Prostate gland (tissue), 2 donors: ENCODE results near the gene AKR1D1. TPM values are rescaled to one million over a fixed set of nuclear protein-coding genes. Genes with fewer than 3 reads are reported as not detected.

Experiments
- DNase-seq: peaks from one replicate; pipeline ENCODE4 v3.0.0-alpha.2; 2019; ENCODE audit warnings: low spot score
- H3K27ac ChIP-seq, 2 donors: fragments of 200-600 bp; sonication (generic); 2 replicates each; pipeline ENCODE4 v1.5.1; 2017 to 2019
- H3K27me3 ChIP-seq: fragments of 200-600 bp; sonication (generic); replicated peaks from 2 replicates; pipeline ENCODE4 v1.5.1; 2019; ENCODE audit not compliant: insufficient read depth
- H3K36me3 ChIP-seq, 2 donors: fragments of 200-600 bp; sonication (generic); 1 replicate in 1 of 2; 2 replicates in 1 of 2; pipeline versions ENCODE4 v1.5.1 to v1.8.1; 2017 to 2019
- H3K4me1 ChIP-seq: fragments of 200-600 bp; sonication (generic); replicated peaks from 2 replicates; pipeline ENCODE4 v1.5.1; 2019
- H3K4me3 ChIP-seq, 2 donors: fragments of 200-600 bp; sonication (generic); 2 replicates each; pipeline ENCODE4 v1.5.1; 2017 to 2019
- H3K9me3 ChIP-seq: fragments of 200-600 bp; sonication (generic); 2 replicates; pipeline ENCODE4 v1.5.1; 2017
- POLR2A ChIP-seq: fragments of 450-650 bp; IDR thresholded peaks from one replicate; pipeline ENCODE4 v1.6.1; 2016; ENCODE audit warnings: antibody characterized with exemption, mild to moderate bottlenecking
- POLR2AphosphoS5 ChIP-seq: sonication (generic); formaldehyde crosslinking; IDR thresholded peaks from one replicate; pipeline ENCODE4 v1.6.1; 2017; ENCODE audit warnings: antibody characterized with exemption
- WGBS: methylation state at CpG from one replicate; pipeline ENCODE4 v1.1.5; 2018; 5-methylcytosine and 5-hydroxymethylcytosine counted together
- intact Hi-C: fragments of 100-400 bp; cut with DNase I; formaldehyde crosslinking; loops from one replicate; pipeline ENCODE4 v1.14.2; 2022
- total RNA-seq, 2 donors: library from RNA; depleted of rRNA; stranded (reverse); fragments of >200 nt; gene quantifications; one replicate each; pipeline ENCODE4 v1.1.0, GENCODE V29; 2016
- TF ChIP-seq, protein P1 (sequence below), 4 experiments: fragments of 200-600 bp in 2 of 4; fragments of 450-650 bp in 2 of 4; sonication (generic) in 2 of 4; IDR thresholded peaks; 1 replicate in 3 of 4; 2 replicates in 1 of 4; pipeline ENCODE4 v1.5.1; 2016 to 2019; ENCODE audit warnings: antibody characterized with exemption in 4 of 4, mild to moderate bottlenecking in 2 of 4, moderate library complexity in 2 of 4

AKR1D1 gene
- total RNA-seq, 2 donors from 2014 or later: not detected

DNA sequence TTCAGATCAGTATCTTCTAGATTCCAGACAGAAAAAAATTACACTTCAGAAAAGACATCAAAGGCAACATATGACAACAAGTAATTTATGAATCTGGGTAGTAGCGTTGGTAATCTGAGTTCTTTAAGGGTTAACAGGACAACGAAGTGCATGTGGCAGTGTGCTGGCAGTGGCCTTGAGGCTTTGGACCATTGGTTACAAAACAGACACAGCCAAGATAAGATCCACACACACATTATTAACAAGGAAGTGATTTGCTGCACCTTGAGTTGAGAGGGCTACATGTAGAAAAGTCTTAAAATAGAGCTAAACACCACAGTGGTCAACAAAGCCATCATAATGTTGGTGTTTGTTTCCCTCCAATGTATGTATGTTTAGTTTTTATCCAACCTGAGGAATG, 40.6 kb downstream of the AKR1D1 start:
- intact Hi-C loops: no loop called here
- H3K27ac ChIP-seq: no peak overlapping the region
- WGBS: 59% methylated on average over 2 of the region's 2 CpGs
- no peak for DNase-seq
- H3K4me3 ChIP-seq: no peak overlapping the region
- H3K9me3 ChIP-seq: no peaks in the 10 kb centered on the region
- no peaks in the 10 kb centered on the region for H3K36me3 ChIP-seq
- H3K4me1 ChIP-seq: no peaks in the 10 kb centered on the region
- no peaks in the 10 kb centered on the region for H3K27me3 ChIP-seq
- TF ChIP-seq POLR2AphosphoS5 (no peak), POLR2A (no peak)
- TF ChIP-seq, protein P1, sequence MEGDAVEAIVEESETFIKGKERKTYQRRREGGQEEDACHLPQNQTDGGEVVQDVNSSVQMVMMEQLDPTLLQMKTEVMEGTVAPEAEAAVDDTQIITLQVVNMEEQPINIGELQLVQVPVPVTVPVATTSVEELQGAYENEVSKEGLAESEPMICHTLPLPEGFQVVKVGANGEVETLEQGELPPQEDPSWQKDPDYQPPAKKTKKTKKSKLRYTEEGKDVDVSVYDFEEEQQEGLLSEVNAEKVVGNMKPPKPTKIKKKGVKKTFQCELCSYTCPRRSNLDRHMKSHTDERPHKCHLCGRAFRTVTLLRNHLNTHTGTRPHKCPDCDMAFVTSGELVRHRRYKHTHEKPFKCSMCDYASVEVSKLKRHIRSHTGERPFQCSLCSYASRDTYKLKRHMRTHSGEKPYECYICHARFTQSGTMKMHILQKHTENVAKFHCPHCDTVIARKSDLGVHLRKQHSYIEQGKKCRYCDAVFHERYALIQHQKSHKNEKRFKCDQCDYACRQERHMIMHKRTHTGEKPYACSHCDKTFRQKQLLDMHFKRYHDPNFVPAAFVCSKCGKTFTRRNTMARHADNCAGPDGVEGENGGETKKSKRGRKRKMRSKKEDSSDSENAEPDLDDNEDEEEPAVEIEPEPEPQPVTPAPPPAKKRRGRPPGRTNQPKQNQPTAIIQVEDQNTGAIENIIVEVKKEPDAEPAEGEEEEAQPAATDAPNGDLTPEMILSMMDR (IDR thresholded peaks at IDR 0.05): no peak

DNA sequence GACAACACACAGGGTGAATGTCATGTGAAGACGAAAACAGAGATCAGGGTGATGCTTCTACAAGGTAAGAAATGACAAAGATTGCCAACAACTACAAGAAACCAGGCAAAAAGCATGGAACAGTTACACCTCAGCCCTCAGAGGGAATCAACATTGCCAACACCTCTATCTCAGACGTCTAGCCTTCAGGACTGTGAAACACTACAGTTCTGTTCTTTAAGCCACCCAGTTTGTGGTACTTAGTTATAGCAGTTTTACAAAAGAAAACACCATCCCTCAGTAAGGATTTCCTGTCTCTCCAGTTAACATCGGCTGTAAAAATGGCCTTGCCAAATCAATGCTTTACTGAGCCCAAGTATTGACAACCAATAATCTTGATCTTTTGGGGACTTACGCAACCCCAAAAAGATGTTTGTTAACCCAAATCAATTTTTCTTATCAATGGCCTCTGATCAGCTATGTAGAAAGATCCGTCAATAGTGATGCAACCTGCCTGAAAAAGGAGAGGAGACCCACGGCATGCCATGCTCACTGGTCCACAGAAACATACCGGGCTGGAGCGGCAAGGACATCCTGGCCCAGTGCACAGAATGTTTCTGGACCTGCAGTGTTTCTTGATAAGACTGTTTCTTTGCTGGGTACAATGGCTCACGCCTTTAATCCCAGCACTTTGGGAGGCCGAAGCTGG, 44.0 kb downstream of the AKR1D1 start:
- 83% methylated on average over 10 of the region's 10 CpGs for WGBS

DNA sequence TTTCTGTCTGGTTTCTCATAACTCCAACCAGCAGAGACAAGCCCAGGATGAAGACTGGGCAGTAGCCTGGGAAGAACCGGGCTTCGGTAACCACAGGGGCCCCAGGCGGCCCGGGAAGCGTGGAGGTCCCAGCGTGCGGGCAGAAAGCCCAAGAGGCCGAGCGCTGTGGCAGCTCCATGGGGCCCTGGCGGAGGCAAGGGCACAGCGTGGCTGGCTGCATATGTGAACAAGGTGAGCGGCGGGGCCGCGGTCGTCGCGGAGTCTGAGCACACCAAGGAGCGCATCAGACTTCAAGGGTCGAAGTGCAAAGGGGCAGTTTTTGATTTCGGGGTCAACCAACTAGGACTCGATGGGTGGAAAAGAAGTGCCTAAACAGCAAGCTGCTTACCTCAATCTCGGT, 45.9 kb downstream of the AKR1D1 start:
- no peak overlapping the region for H3K4me3 ChIP-seq

More for the DNA sequence above, 44.0 kb downstream of the AKR1D1 start:
- Histone ChIP-seq H3K4me1 (no peaks in the 10 kb centered on the region), H3K9me3 (no peaks in the 10 kb centered on the region), H3K4me3 (no peak overlapping the region), H3K27me3 (no peaks in the 10 kb centered on the region), H3K27ac (no peak overlapping the region), H3K36me3 (no peaks in the 10 kb centered on the region)
- no peak for DNase-seq
- no peak for TF ChIP-seq POLR2A
- TF ChIP-seq, protein P1 (IDR thresholded peaks at IDR 0.05): no peak
- TF ChIP-seq POLR2AphosphoS5: no peak
- intact Hi-C loops: no loop called here

DNA sequence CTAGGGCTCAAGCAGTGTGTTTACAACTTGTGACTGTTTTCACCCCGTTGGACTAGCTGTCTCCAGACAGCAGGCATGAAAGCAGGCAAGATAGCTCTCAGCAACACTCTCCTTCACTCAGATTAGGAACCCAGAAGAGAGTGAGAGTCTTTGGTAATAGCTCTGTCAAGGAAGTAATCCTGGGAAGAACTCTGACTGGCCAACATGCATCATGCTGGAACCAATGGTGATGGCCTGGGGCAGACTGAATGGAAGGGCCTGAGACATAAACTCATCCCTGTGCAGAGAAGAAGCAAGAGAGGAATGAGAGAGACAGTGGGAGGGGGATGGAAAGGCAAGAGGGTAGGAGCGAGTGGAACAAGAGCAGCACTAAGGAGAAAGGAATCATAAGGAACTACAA, 48.9 kb downstream of the AKR1D1 start:
- Histone ChIP-seq H3K36me3 (no peaks in the 10 kb centered on the region), H3K4me3 (no peak overlapping the region), H3K4me1 (no peaks in the 10 kb centered on the region), H3K27ac (no peak overlapping the region), H3K27me3 (no peaks in the 10 kb centered on the region), H3K9me3 (no peaks in the 10 kb centered on the region)
- TF ChIP-seq, protein P1 (IDR thresholded peaks at IDR 0.05): no peak
- TF ChIP-seq POLR2AphosphoS5 (no peak), POLR2A (no peak)
- 65% methylated on average over 2 of the region's 2 CpGs for WGBS
- DNase-seq: no peak
- intact Hi-C loops: no loop called here

More for the DNA sequence above, 45.9 kb downstream of the AKR1D1 start:
- 96% methylated on average over 23 of the region's 23 CpGs for WGBS
- intact Hi-C loops: no loop called here
- no peak for TF ChIP-seq POLR2AphosphoS5
- no peak for TF ChIP-seq POLR2A
- TF ChIP-seq, protein P1 (IDR thresholded peaks at IDR 0.05): no peak
- Histone ChIP-seq H3K9me3 (no peaks in the 10 kb centered on the region), H3K4me1 (no peaks in the 10 kb centered on the region), H3K27ac (no peak overlapping the region), H3K36me3 (no peaks in the 10 kb centered on the region), H3K27me3 (no peaks in the 10 kb centered on the region)
- DNase-seq: no peak

DNA sequence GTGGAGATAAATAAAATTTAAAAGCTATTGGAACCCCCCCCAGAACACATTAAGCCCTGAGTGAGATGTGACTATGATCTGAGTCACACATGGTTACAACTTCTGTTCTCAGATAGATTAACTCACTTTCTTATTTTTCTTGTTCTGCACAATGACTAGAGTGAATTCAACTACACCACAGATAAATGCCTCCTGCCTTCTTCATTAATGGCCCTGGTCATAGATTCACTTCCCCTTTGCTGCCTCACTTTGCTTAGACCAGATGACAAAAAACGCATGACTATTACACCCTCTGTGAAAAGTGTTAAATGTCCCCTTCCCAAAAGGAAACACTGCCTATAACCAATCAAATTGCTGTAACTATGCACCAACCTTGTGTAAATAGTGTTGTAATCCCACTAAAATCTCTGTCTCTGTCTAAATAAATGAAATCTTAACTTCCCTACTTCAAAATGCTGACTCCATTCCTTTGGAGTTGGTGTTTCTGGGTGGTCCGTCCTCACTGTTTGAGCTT, 49.4 kb downstream of the AKR1D1 start:
- DNase-seq: no peak
- 33% methylated on average over 2 of the region's 2 CpGs for WGBS
- Histone ChIP-seq H3K9me3 (no peaks in the 10 kb centered on the region), H3K27me3 (no peaks in the 10 kb centered on the region), H3K4me3 (no peak overlapping the region), H3K27ac (no peak overlapping the region), H3K36me3 (no peaks in the 10 kb centered on the region), H3K4me1 (no peaks in the 10 kb centered on the region)
- intact Hi-C loops: no loop called here
- TF ChIP-seq, protein P1 (IDR thresholded peaks at IDR 0.05): no peak
- no peak for TF ChIP-seq POLR2A
- TF ChIP-seq POLR2AphosphoS5: no peak
